ENCODE results near the gene PIK3R6. TPM values are rescaled to one million over a fixed set of nuclear protein-coding genes. Genes with fewer than 3 reads are reported as not detected.

The PIK3R6 gene
- polyA plus RNA-seq, 1 donor (not counting 4 experiments of a cell fraction or from before 2014, with no cell fraction given) = 0.03 TPM

- H4K20me1 ChIP-seq (ENCODE audit: control insufficient read depth, extremely low read depth, insufficient read depth, low read length) = no peaks in the 10 kb centered on the region
- no peaks in the 10 kb centered on the region for H3K79me2 ChIP-seq (ENCODE audit: control insufficient read depth, insufficient read depth, low read length)
- no peak for FAIRE-seq
- no peak overlapping the region for H3K4me2 ChIP-seq (ENCODE audit: control insufficient read depth, extremely low read depth, insufficient read depth, low read depth, low read length)
- no peaks in the 10 kb centered on the region for H3K9me1 ChIP-seq (ENCODE audit: control insufficient read depth, extremely low read depth, insufficient read depth, low read length)
- no peak overlapping the region for H3K27ac ChIP-seq (ENCODE audit: control insufficient read depth, insufficient read depth, low read length)
- no peak overlapping the region for H2AFZ ChIP-seq (ENCODE audit: control insufficient read depth, low read length)
- H3K9me3 ChIP-seq (ENCODE audit: control insufficient read depth, low read depth, low read length) = no peaks in the 10 kb centered on the region
- DNase-seq (ENCODE audit: low read depth, low spot score) = no peak
- H3K4me3 ChIP-seq (ENCODE audit: control insufficient read depth in 2 of 3, extremely low read depth in 1 of 3, insufficient read depth in 2 of 3, low read depth in 1 of 3, low read length in 3 of 3) = no peak overlapping the region
- no peak overlapping the region for H3K9ac ChIP-seq (ENCODE audit: control insufficient read depth, extremely low read depth, insufficient read depth, low read length)
- no peaks in the 10 kb centered on the region for H3K36me3 ChIP-seq (ENCODE audit: control insufficient read depth in 2 of 2, extremely low read depth in 1 of 2, insufficient read depth in 2 of 2, low read length in 2 of 2)
- dilution Hi-C loops (cut with MboI; ENCODE audit: extremely low pct_ligation_motif_present, low sequenced_read_pairs) = no loop called here
- TF ChIP-seq EZH2 (IDR thresholded peaks at IDR 0.05; ENCODE audit: low read length) (no peak), CTCF (optimal IDR thresholded peaks at IDR 0.05 in 1 of 3, IDR thresholded peaks at IDR 0.05 in 1 of 3, conservative IDR thresholded peaks at IDR 0.05 in 1 of 3; ENCODE audit: extremely low read depth in 1 of 3, insufficient read depth in 2 of 3, low read length in 3 of 3) (no peak)
- H3K27me3 ChIP-seq (ENCODE audit: control insufficient read depth, extremely low read depth, insufficient read depth, low read length) = no peaks in the 10 kb centered on the region
- peaks cover 14% of the 10 kb centered on the region for H3K4me1 ChIP-seq (ENCODE audit: control insufficient read depth, extremely low read depth, insufficient read depth, low read length)
Measured at GRCh38 chr17:8865811-8866210, 1.7 kb downstream of the PIK3R6 start.

- Histone ChIP-seq H3K27me3 (ENCODE audit: control insufficient read depth, extremely low read depth, insufficient read depth, low read length) (no peaks in the 10 kb centered on the region), H3K27ac (ENCODE audit: control insufficient read depth, insufficient read depth, low read length) (no peak overlapping the region), H3K9ac (ENCODE audit: control insufficient read depth, extremely low read depth, insufficient read depth, low read length) (no peak overlapping the region), H3K79me2 (ENCODE audit: control insufficient read depth, insufficient read depth, low read length) (no peaks in the 10 kb centered on the region), H3K9me1 (ENCODE audit: control insufficient read depth, extremely low read depth, insufficient read depth, low read length) (no peaks in the 10 kb centered on the region), H4K20me1 (ENCODE audit: control insufficient read depth, extremely low read depth, insufficient read depth, low read length) (no peaks in the 10 kb centered on the region), H3K9me3 (ENCODE audit: control insufficient read depth, low read depth, low read length) (no peaks in the 10 kb centered on the region), H3K4me2 (ENCODE audit: control insufficient read depth, extremely low read depth, insufficient read depth, low read depth, low read length) (no peak overlapping the region), H3K4me1 (ENCODE audit: control insufficient read depth, extremely low read depth, insufficient read depth, low read length) (peaks cover 14% of the 10 kb centered on the region), H3K36me3 (ENCODE audit: control insufficient read depth in 2 of 2, extremely low read depth in 1 of 2, insufficient read depth in 2 of 2, low read length in 2 of 2) (no peaks in the 10 kb centered on the region), H3K4me3 (ENCODE audit: control insufficient read depth in 2 of 3, extremely low read depth in 1 of 3, insufficient read depth in 2 of 3, low read depth in 1 of 3, low read length in 3 of 3) (no peak overlapping the region), H2AFZ (ENCODE audit: control insufficient read depth, low read length) (no peak overlapping the region)
- dilution Hi-C loops (cut with MboI; ENCODE audit: extremely low pct_ligation_motif_present, low sequenced_read_pairs) = no loop called here
- DNase-seq (ENCODE audit: low read depth, low spot score) (no peak), FAIRE-seq (no peak)
- no peak for TF ChIP-seq CTCF (optimal IDR thresholded peaks at IDR 0.05 in 1 of 3, IDR thresholded peaks at IDR 0.05 in 1 of 3, conservative IDR thresholded peaks at IDR 0.05 in 1 of 3; ENCODE audit: extremely low read depth in 1 of 3, insufficient read depth in 2 of 3, low read length in 3 of 3)
- no peak for TF ChIP-seq EZH2 (IDR thresholded peaks at IDR 0.05; ENCODE audit: low read length)
Measured at GRCh38 chr17:8865385-8865784, 2.1 kb downstream of the PIK3R6 start.
